ENCODE measurements around the gene ZNF683.

DNA sequence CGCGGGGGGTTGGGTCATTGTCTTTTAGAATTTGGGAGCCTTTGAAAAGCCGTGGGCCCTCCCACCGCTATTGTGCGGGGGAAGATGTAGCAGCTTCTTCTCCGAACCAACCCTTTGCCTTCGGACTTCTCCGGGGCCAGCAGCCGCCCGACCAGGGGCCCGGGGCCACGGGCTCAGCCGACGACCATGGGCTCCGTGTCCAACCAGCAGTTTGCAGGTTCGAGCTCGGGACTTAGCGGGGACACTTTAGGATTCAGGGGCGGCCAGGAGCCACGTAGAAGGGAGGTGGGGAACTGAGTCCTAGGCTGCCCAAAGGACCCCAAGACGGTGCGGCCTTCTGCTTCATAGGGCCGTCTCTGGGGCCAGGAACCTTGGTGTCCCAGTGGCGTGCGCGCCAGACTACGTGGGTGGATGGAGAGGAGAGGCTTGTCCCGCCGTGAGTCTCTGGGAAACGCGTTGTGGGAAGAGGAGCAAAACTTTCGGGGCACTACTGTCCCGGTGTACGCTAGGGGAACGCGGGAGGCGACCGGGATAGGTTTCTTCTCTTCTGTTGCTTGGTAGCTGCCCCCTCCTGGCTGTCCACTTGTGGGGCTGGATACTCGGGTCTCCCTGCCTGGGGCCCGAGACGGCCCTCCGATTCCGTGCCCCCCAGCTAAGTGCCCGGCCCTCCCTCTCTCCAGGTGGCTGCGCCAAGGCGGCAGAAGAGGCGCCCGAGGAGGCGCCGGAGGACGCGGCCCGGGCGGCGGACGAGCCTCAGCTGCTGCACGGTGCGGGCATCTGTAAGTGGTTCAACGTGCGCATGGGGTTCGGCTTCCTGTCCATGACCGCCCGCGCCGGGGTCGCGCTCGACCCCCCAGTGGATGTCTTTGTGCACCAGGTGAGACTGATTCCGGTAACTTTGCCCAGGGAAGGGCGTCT lies 38.4 kb upstream of the ZNF683 start, which contains the start of gene LIN28A:
- no peak for TF ChIP-seq POLR2A (IDR thresholded peaks at IDR 0.05; ENCODE audit: low read length)
- TF ChIP-seq GATA1 (IDR thresholded peaks at IDR 0.05; ENCODE audit: low read depth, low read length): no peak

All from erythroblast (primary cell).